ENCODE results near the gene FAM50B. TPM values are rescaled to one million over a fixed set of nuclear protein-coding genes. Genes with fewer than 3 reads are reported as not detected.

Gene FAM50B
- total and polyA plus RNA-seq, 2 of the 13 experiments (the other 11 are each of a cell fraction or from before 2014, with no cell fraction given) = 0.05 TPM; not detected in 1

GRCh38 chr6:3869632-3870527, 20.7 kb downstream of the FAM50B start (continued):
- TF ChIP-seq HMG20A (CRISPR knock-in tag; IDR thresholded peaks at IDR 0.05; ENCODE audit: borderline replicate concordance) (peak; percentile 77; the same call in 1 of the 2 replicates), HNF4A (CRISPR knock-in tag; IDR thresholded peaks at IDR 0.05) (peak; percentile 80), ZNF556 (CRISPR knock-in tag; IDR thresholded peaks at IDR 0.05; ENCODE audit: borderline replicate concordance) (peak; percentile 57; the same call in 1 of the 2 replicates), ZNF441 (CRISPR knock-in tag; IDR thresholded peaks at IDR 0.05; ENCODE audit: borderline replicate concordance) (no peak; the same call in 1 of the 2 replicates), ZBTB10 (CRISPR knock-in tag; IDR thresholded peaks at IDR 0.05; ENCODE audit: borderline replicate concordance) (no peak), DNMT1 (CRISPR knock-in tag; IDR thresholded peaks at IDR 0.05) (0 out of 2 replicates have a peak, but pooled peaks have one; percentile 39), ZNF574 (CRISPR knock-in tag; IDR thresholded peaks at IDR 0.05) (peak; percentile 40), ELF4 (CRISPR knock-in tag; IDR thresholded peaks at IDR 0.05; ENCODE audit: borderline replicate concordance) (0 out of 2 replicates have a peak, but pooled peaks have one; percentile 37), JUND (CRISPR knock-in tag; IDR thresholded peaks at IDR 0.05) (peak; percentile 72; the same call in 1 of the 2 replicates), ZNF367 (CRISPR knock-in tag; IDR thresholded peaks at IDR 0.05; ENCODE audit: borderline replicate concordance) (no peak), SRSF4 (IDR thresholded peaks at IDR 0.05; ENCODE audit: low read depth, low read length, poor library complexity, severe bottlenecking) (no peak), ATF6 (CRISPR knock-in tag; conservative IDR thresholded peaks at IDR 0.05) (peak; percentile 59; the same call in 1 of the 2 replicates), PATZ1 (CRISPR knock-in tag; IDR thresholded peaks at IDR 0.05) (peak; percentile 92), SSRP1 (CRISPR knock-in tag; IDR thresholded peaks at IDR 0.05) (peak; percentile 86; the same call in 1 of the 2 replicates), DPF2 (CRISPR knock-in tag; IDR thresholded peaks at IDR 0.05; ENCODE audit: borderline replicate concordance, low read depth) (peak; percentile 46; the same call in 1 of the 2 replicates), ZNF879 (CRISPR knock-in tag; IDR thresholded peaks at IDR 0.05) (no peak)

Data from HepG2 (cell line).